Right lobe of liver (tissue), 6 donors: ENCODE data around the gene ELN. TPM values are rescaled to one million over a fixed set of nuclear protein-coding genes. Genes with fewer than 3 reads are reported as not detected.

Source experiments
- ATAC-seq, 4 donors: fragments of 200-7000 bp; cut with Tn5 transposase; one replicate each; pipeline ENCODE4 v1.9.1; 2020; ENCODE audit warnings: mild to moderate bottlenecking in 4 of 4, moderate library complexity in 4 of 4
- DNase-seq, 3 donors: peaks; one replicate each; pipeline ENCODE4 v3.0.0-alpha.2; 2020
- H3K27ac ChIP-seq, 3 donors: fragments of 200-600 bp; one replicate each; pipeline ENCODE4 v1.8.0; 2022
- H3K27me3 ChIP-seq, 2 donors: fragments of 200-600 bp; one replicate each; pipeline ENCODE4 v1.8.0; 2022
- H3K36me3 ChIP-seq, 4 donors: fragments of 200-600 bp; sonication (generic) in 1 of 4; one replicate each; pipeline versions ENCODE4 v1.5.1 to v1.8.0; 2017 to 2022; ENCODE audit warnings: control low read depth in 1 of 4
- H3K4me1 ChIP-seq, 4 donors: fragments of 200-600 bp; sonication (generic) in 1 of 4; one replicate each; pipeline versions ENCODE4 v1.5.1 to v1.8.0; 2017 to 2022; ENCODE audit warnings: control low read depth in 1 of 4
- H3K4me3 ChIP-seq, 3 donors: fragments of 200-600 bp; one replicate each; pipeline ENCODE4 v1.8.0; 2022
- H3K9me3 ChIP-seq, 4 donors: fragments of 200-600 bp; sonication (generic) in 1 of 4; one replicate each; pipeline versions ENCODE4 v1.5.1 to v1.8.0; 2017 to 2022; ENCODE audit warnings: control low read depth in 1 of 4
- CTCF ChIP-seq, 4 donors: fragments of 200-600 bp in 3 of 4; fragments of 450-650 bp in 1 of 4; IDR thresholded peaks; one replicate each; pipeline versions ENCODE4 v1.5.1 to v1.8.0; 2016 to 2022; ENCODE audit warnings: antibody characterized with exemption in 4 of 4, mild to moderate bottlenecking in 2 of 4
- POLR2A ChIP-seq: fragments of 450-650 bp; IDR thresholded peaks from one replicate; pipeline ENCODE4 v1.6.1; 2017; ENCODE audit warnings: antibody characterized with exemption, mild to moderate bottlenecking
- WGBS: methylation state at CpG from one replicate; pipeline ENCODE4 v1.1.6; 2018; ENCODE audit warnings: low coverage, low lambda C conversion rate; ENCODE audit not compliant: insufficient coverage; ENCODE audit errors: missing lambda C conversion rate; 5-methylcytosine and 5-hydroxymethylcytosine counted together
- intact Hi-C, 2 donors: fragments of 100-400 bp; cut with DNase I; formaldehyde crosslinking; loops; one replicate each; pipeline versions ENCODE4 v1.11.2 to v1.14.1; 2022
- total RNA-seq, 6 experiments: library from RNA; depleted of rRNA in 2 of 6; stranded (reverse); fragments of >200 nt in 2 of 6; fragmentation: NEBNext Ultra II Directional in 3 of 6; extraction: Animal tissue kit (Norgen Biotek cat#: 25700) in 3 of 6; gene quantifications; one replicate each; pipeline versions ENCODE4 v1.1.0 to v1.2.4, GENCODE V29; 2016 to 2023
- donor health status: DM: no; HTN: yes; CAD: no.
- donor health status: DM: no; HTN: no; CAD: no.
- donor health status: DM: no; HTN: no; CAD: no.
- donor health status: DM: no; HTN: yes; CAD: no.
- donor health status: DM: no; HTN: yes; CAD: no.

The ELN gene
- total RNA-seq, 6 experiments from 2014 or later, result 3.0 to 11.7 (median 5.3) TPM

GRCh38 chr7:74026406-74026902, 1.5 kb upstream of the ELN start:
- H3K4me1 ChIP-seq, result peaks cover 0 to 8% (median 2%) of the 10 kb centered on the region in 4 donors
- no peaks in the 10 kb centered on the region for H3K27me3 ChIP-seq
- H3K9me3 ChIP-seq, result no peaks in the 10 kb centered on the region
- TF ChIP-seq CTCF (IDR thresholded peaks at IDR 0.05), result no peak
- TF ChIP-seq POLR2A, result no peak
- intact Hi-C loops, result loop anchor here (5.0 kb wide), 1 partner anchor 159 kb away; no protein-coding TSS in a partner anchor
- ATAC-seq (peak in 2 of 4 donors; percentile 1 to 6), DNase-seq (no peak)
- no peaks in the 10 kb centered on the region for H3K36me3 ChIP-seq
- no peak overlapping the region for H3K27ac ChIP-seq
- 18% methylated on average over 6 of the region's 6 CpGs for WGBS
- no peak overlapping the region for H3K4me3 ChIP-seq

- no peak overlapping the region for H3K4me3 ChIP-seq
- H3K4me1 ChIP-seq, result peaks cover 0 to 8% (median 2%) of the 10 kb centered on the region in 4 donors
- 0% methylated on average over 2 of the region's 18 CpGs for WGBS
Observed at GRCh38 chr7:74026903-74027682, 880 bp upstream of the ELN start.

GRCh38 chr7:74028321-74028838, 407 bp downstream of the ELN start:
- TF ChIP-seq CTCF (IDR thresholded peaks at IDR 0.05), result no peak
- TF ChIP-seq POLR2A, result no peak
- Histone ChIP-seq H3K4me1 (peaks cover 0 to 8% (median 2%) of the 10 kb centered on the region in 4 donors), H3K27ac (no peak overlapping the region), H3K27me3 (no peaks in the 10 kb centered on the region), H3K4me3 (peak overlapping the region; percentile 18 to 40 (median 33)), H3K36me3 (no peaks in the 10 kb centered on the region), H3K9me3 (no peaks in the 10 kb centered on the region)
- intact Hi-C loops, result loop anchor here (5.0 kb wide), 1 partner anchor 161 kb away; no protein-coding TSS in a partner anchor
- ATAC-seq (peak in 1 of 4 donors; percentile 1), DNase-seq (no peak)
- 0% methylated on average over 2 of the region's 13 CpGs for WGBS

More at GRCh38 chr7:74026903-74027682, 880 bp upstream of the ELN start:
- Histone ChIP-seq H3K36me3 (no peaks in the 10 kb centered on the region), H3K9me3 (no peaks in the 10 kb centered on the region), H3K27me3 (no peaks in the 10 kb centered on the region), H3K27ac (no peak overlapping the region)
- peak; percentile 75 to 86 (median 78) for ATAC-seq
- peak; percentile 72 to 77 (median 76) for DNase-seq
- intact Hi-C loops, result loop anchor here (5.0 kb wide), 1 partner anchor 160 kb away; no protein-coding TSS in a partner anchor
- TF ChIP-seq CTCF (IDR thresholded peaks at IDR 0.05) (peak; percentile 85 to 91 (median 86)), POLR2A (no peak)

- ATAC-seq, result no peak
- H3K9me3 ChIP-seq, result no peaks in the 10 kb centered on the region
- H3K4me1 ChIP-seq, result peaks cover 0 to 8% (median 2%) of the 10 kb centered on the region in 4 donors
- 48% methylated on average over 13 of the region's 18 CpGs for WGBS
- H3K4me3 ChIP-seq, result peak overlapping the region in 2 of 3 donors; percentile 33 to 40
- no peak for DNase-seq
- no peaks in the 10 kb centered on the region for H3K27me3 ChIP-seq
- no peak overlapping the region for H3K27ac ChIP-seq
- TF ChIP-seq POLR2A (no peak), CTCF (IDR thresholded peaks at IDR 0.05) (no peak)
- H3K36me3 ChIP-seq, result no peaks in the 10 kb centered on the region
- intact Hi-C loops, result loop anchor here (5.0 kb wide), 1 partner anchor 162 kb away; no protein-coding TSS in a partner anchor
Observed at GRCh38 chr7:74029089-74029785, 1.3 kb downstream of the ELN start.
